Ectodermal cell (in vitro differentiated cells): ENCODE measurements around the gene TMED4.

Experiments used
- H3K27ac ChIP-seq: 2 replicates; pipeline ENCODE4 v1.7.0; 2013; ENCODE audit warnings: mild to moderate bottlenecking, low read depth, low read length; ENCODE audit not compliant: insufficient read depth, poor library complexity, severe bottlenecking
- H3K27me3 ChIP-seq: 2 replicates; pipeline ENCODE4 v1.7.0; 2013; ENCODE audit warnings: mild to moderate bottlenecking, low read length; ENCODE audit not compliant: insufficient read depth, control insufficient read depth, poor library complexity, severe bottlenecking
- H3K36me3 ChIP-seq: one replicate; pipeline ENCODE4 v1.7.0; 2013; ENCODE audit warnings: low read length; ENCODE audit not compliant: control insufficient read depth, insufficient read depth
- H3K4me1 ChIP-seq: one replicate; pipeline ENCODE4 v1.7.0; 2013; ENCODE audit warnings: low read length; ENCODE audit not compliant: control insufficient read depth, insufficient read depth
- H3K4me3 ChIP-seq: 2 replicates; pipeline ENCODE4 v1.7.0; 2013; ENCODE audit warnings: low read depth, low read length, control low read depth; ENCODE audit not compliant: insufficient read depth
- H3K9me3 ChIP-seq: 2 replicates; pipeline ENCODE4 v1.7.0; 2013; ENCODE audit warnings: mild to moderate bottlenecking, low read length, moderate library complexity; ENCODE audit not compliant: control insufficient read depth
- WGBS, 2 experiments: methylation state at CpG; one replicate each; pipeline ENCODE4 v1.1.7; 2013; ENCODE audit warnings: missing lambda C conversion rate in 2 of 2; 5-methylcytosine and 5-hydroxymethylcytosine counted together

The TMED4 gene

DNA sequence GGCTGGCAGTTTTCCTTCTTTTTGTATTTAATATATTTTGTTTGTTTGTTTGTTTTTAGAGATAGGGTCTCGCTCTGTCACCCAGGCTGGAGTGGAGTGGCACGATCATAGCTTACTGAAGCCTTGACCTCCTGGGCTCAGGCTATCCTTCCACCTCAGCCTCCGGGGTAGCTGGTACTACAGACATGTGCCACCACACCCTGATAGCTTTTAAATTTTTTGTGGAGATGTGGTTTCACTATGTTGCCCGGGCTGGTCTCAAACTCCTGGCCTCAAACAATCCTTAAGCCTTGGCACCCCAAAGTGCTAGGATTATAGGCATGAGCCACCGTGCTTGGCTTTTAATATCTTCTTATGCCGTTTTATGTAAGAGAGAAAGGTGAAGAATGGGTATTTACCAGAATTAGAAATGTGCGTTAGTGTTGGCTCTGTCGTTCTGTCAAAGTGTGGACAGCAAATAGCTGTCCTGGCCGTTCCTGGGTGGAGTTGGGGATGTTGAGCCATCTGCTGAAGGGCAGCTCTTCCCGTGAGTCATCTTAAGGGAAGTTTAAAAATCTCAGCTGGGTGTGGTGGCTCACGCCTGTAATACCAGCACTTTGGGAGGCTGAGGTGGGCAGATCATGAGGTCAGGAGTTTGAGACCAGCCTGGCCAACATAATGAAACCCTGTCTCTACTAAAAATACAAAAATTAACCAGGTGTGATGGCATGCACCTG lies 39.2 kb upstream of the TMED4 start:
- Histone ChIP-seq H3K4me3 (no peak overlapping the region), H3K9me3 (no peaks in the 10 kb centered on the region), H3K27me3 (no peaks in the 10 kb centered on the region), H3K4me1 (no peaks in the 10 kb centered on the region), H3K36me3 (peaks cover 7% of the 10 kb centered on the region), H3K27ac (no peak overlapping the region)
- WGBS, 2 experiments, result 93 to 95% methylated on average over 11 of the region's 11 CpGs

DNA sequence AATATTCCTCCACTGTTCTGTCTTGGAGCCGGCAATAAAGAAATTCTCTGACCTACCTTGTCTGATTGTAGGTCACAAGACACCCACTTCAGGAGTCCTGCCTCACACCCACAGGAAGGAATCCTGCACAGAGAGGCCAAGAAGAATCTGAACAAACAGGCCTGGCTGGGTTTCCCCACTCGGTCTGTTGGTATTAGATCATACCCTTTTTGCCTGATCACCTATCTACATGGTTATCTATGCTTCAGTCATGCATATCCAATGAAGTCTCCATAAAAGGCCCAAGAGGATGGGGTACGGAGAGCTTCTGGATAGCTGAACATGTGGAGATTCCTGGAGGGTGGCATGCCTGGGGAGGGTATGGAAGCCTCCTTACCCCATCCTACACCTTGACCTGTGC lies 36.7 kb upstream of the TMED4 start:
- H3K9me3 ChIP-seq, result no peaks in the 10 kb centered on the region
- no peaks in the 10 kb centered on the region for H3K27me3 ChIP-seq
- H3K4me3 ChIP-seq, result no peak overlapping the region
- no peaks in the 10 kb centered on the region for H3K36me3 ChIP-seq
- no peak overlapping the region for H3K27ac ChIP-seq
- 87 to 97% methylated on average over 3 of the region's 3 CpGs for WGBS, 2 experiments
- H3K4me1 ChIP-seq, result no peaks in the 10 kb centered on the region

DNA sequence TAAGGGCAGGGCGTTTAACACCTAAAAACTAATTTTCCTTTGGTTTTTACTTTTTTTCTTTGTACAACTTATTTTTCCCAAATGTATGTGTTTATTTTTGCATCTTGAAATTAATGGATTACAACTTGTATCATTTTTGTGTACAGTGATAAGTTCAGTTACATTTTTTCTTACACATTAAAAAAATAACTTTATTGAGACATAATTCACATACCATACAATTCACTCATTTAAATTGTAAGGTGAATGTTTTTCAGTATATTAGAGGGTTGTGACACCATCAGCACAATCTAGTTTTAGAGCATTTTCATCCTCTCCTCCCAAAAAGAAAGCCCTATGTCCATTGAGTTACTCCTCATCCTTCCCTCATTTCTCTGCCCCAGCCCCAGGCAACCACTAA lies 36.0 kb upstream of the TMED4 start:
- Histone ChIP-seq H3K4me1 (no peaks in the 10 kb centered on the region), H3K36me3 (no peaks in the 10 kb centered on the region), H3K27me3 (no peaks in the 10 kb centered on the region), H3K9me3 (no peaks in the 10 kb centered on the region), H3K4me3 (no peak overlapping the region), H3K27ac (no peak overlapping the region)
- 100% methylated on average over 1 of the region's 1 CpG for WGBS, 2 experiments

DNA sequence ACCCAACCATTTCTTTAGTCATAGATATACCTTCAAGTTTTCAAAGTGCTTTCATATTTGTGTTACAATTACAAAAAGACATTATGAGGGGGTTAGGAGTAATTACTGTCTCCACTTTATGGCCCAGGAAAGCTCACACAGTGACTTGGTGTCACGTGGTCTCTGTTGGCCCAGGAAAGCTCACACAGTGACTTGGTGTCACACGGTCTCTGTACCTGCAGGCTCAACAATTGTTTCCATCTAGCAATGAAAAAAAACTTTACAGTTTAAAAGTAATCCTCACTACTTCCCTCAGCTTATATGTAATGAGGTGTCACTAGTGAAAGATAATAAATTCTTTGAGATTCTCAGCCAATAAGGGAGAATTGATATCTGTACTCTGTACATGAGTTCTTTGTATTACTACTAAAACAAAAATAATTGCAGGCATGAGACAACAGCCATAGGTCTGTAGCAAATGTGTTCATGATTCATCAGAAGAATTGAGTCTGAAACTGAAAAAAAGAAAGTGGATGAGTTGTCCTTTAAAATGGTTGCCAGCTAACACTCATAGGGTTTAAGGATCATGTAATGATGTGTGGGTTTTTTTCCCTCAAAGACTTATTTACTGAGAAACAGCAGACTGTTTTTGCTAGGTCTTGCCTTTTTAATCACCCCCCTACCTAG lies 35.3 kb upstream of the TMED4 start:
- no peaks in the 10 kb centered on the region for H3K4me1 ChIP-seq
- H3K9me3 ChIP-seq, result no peaks in the 10 kb centered on the region
- H3K27ac ChIP-seq, result no peak overlapping the region
- H3K4me3 ChIP-seq, result no peak overlapping the region
- no peaks in the 10 kb centered on the region for H3K36me3 ChIP-seq
- no peaks in the 10 kb centered on the region for H3K27me3 ChIP-seq
- 76 to 88% methylated on average over 2 of the region's 2 CpGs for WGBS, 2 experiments

DNA sequence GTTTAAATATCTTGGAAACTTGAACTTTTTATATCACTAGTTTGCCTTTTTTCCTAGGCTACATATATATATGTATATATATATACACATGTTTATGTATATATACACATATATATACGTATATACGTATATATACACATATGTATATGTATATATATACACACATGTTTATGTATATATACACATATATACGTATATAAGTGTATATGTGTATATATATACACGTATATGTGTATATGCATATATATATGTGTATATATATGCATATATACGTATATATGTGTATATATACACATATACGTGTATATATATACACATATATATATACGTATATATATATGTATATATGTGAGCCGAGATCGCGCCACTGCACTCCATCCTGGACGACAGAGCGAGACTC lies 34.5 kb upstream of the TMED4 start:
- H3K27me3 ChIP-seq, result no peaks in the 10 kb centered on the region
- H3K4me1 ChIP-seq, result no peaks in the 10 kb centered on the region
- H3K9me3 ChIP-seq, result no peaks in the 10 kb centered on the region
- WGBS, 2 experiments, result 95 to 96% methylated on average over 5 of the region's 12 CpGs
- H3K4me3 ChIP-seq, result no peak overlapping the region
- H3K36me3 ChIP-seq, result no peaks in the 10 kb centered on the region
- H3K27ac ChIP-seq, result no peak overlapping the region

DNA sequence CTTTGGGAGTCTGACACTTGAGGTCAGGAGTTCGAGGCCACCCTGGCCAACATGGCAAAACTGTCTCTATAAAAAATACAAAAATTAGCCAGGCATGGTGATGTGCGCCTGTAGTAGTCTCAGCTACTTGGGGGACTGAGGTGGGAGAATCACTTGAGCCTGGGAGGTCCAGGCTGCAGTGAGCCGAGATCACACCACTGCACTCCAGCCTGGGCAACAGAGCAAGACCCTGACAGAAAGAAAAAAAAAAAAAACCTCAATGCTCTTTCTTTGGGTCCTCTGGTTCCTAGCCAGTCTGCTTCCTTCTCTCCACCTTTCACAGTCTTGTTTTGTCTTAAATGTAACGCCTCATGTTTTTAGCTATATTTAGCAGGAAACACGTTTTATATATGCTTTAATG lies 33.8 kb upstream of the TMED4 start:
- Histone ChIP-seq H3K9me3 (no peaks in the 10 kb centered on the region), H3K27me3 (no peaks in the 10 kb centered on the region), H3K4me3 (no peak overlapping the region), H3K36me3 (no peaks in the 10 kb centered on the region), H3K4me1 (no peaks in the 10 kb centered on the region), H3K27ac (no peak overlapping the region)
- WGBS, 2 experiments, result 91 to 97% methylated on average over 4 of the region's 5 CpGs

DNA sequence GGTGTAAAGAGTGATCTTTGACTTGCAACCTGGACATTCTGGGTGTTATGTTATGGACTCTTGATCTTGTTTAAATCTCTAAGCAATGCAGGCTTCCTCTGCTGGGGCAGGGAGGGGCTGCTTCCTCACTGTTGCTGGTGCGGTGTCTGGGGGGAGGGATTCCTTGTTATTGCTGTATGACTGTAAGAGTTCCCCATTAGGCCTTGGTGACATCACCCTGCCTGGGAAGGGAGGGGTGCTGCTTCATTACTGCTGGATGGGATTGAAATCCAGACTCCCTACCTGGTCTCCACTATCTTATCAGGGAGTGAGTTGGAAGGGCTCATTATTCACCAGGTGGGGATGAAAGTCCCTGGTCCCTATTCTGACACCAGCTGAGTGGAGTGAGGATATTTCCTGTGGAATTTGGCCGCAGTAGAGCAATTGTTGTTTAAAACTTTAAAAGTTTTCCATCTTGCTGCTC lies 33.1 kb upstream of the TMED4 start:
- no peaks in the 10 kb centered on the region for H3K27me3 ChIP-seq
- H3K9me3 ChIP-seq, result no peaks in the 10 kb centered on the region
- H3K27ac ChIP-seq, result no peak overlapping the region
- no peaks in the 10 kb centered on the region for H3K4me1 ChIP-seq
- H3K4me3 ChIP-seq, result no peak overlapping the region
- H3K36me3 ChIP-seq, result no peaks in the 10 kb centered on the region
- 93 to 98% methylated on average over 2 of the region's 2 CpGs for WGBS, 2 experiments

DNA sequence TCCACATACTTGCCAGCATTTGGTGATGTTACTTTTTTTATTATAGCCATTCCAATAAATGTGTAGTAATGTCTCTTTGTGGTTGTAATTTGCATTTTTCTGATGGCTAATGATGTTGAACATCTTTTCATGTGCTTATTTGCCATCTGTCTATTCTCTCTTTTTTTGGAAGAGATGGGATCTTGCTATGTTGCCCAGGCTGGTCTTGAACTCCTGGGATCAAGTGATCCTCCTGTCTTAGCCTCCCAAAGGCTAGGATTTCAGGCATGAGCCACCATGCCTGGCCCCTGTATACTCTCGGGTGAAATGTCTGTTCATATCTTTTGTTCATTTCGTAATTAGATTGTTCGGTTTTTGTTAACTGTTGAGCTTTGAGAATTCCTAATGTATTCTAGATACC lies 27.8 kb upstream of the TMED4 start:
- 97 to 98% methylated on average over 3 of the region's 3 CpGs for WGBS, 2 experiments

DNA sequence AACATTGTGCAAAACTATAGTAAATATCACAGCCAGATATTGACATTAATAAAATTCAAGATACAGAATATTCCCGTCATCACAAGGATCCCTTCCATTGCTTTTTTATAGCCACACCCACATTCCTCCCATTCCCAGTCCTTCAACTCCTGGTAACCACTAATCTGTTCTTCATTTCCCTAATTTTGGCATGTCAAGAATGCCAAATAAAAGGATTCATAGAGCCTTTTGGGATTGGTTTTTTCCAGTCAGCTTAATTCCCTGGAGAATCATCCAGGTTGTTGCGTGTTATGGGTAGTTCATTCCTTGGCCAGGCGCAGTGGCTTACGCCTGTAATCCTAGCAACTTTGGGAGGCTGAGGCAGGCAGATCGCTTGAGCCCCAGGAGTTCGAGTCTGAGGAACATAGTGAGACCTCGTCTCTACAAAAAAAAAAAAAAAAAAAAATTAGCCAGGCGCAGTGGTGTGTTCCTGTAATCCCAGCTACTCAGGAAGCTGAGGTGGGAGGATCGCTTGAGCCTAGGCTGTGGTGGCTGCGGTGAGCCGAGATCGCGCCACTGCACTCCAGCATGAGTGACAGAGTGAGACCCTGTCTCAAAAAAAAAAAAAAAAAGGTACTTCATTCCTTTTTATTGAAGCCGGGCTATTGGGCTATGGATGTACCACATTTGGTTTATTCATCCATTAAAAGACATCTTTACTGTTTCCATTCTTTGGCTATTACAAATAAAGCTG lies 27.1 kb upstream of the TMED4 start:
- H3K36me3 ChIP-seq, result no peaks in the 10 kb centered on the region
- 92 to 93% methylated on average over 14 of the region's 14 CpGs for WGBS, 2 experiments
- no peak overlapping the region for H3K27ac ChIP-seq
- no peak overlapping the region for H3K4me3 ChIP-seq
- H3K4me1 ChIP-seq, result no peaks in the 10 kb centered on the region
- no peaks in the 10 kb centered on the region for H3K9me3 ChIP-seq
- H3K27me3 ChIP-seq, result no peaks in the 10 kb centered on the region

More for the DNA sequence above, 27.8 kb upstream of the TMED4 start:
- no peak overlapping the region for H3K27ac ChIP-seq
- no peaks in the 10 kb centered on the region for H3K9me3 ChIP-seq
- no peaks in the 10 kb centered on the region for H3K36me3 ChIP-seq
- no peaks in the 10 kb centered on the region for H3K27me3 ChIP-seq
- H3K4me3 ChIP-seq, result no peak overlapping the region
- H3K4me1 ChIP-seq, result no peaks in the 10 kb centered on the region
